Right lobe of liver (tissue), 4 donors: ENCODE data around the gene ANO4.

Experiments
- POLR2A ChIP-seq: fragments of 450-650 bp; IDR thresholded peaks from one replicate; pipeline ENCODE4 v1.6.1; 2017; ENCODE audit warnings: antibody characterized with exemption, mild to moderate bottlenecking
- TF ChIP-seq, protein P1 (sequence below), 4 donors: fragments of 200-600 bp in 3 of 4; fragments of 450-650 bp in 1 of 4; IDR thresholded peaks; one replicate each; pipeline versions ENCODE4 v1.5.1 to v1.8.0; 2016 to 2022; ENCODE audit warnings: antibody characterized with exemption in 4 of 4, mild to moderate bottlenecking in 2 of 4
- donor health status: DM: no; HTN: no; CAD: no.
- donor health status: DM: no; HTN: no; CAD: no.
- donor health status: DM: no; HTN: yes; CAD: no.

DNA sequence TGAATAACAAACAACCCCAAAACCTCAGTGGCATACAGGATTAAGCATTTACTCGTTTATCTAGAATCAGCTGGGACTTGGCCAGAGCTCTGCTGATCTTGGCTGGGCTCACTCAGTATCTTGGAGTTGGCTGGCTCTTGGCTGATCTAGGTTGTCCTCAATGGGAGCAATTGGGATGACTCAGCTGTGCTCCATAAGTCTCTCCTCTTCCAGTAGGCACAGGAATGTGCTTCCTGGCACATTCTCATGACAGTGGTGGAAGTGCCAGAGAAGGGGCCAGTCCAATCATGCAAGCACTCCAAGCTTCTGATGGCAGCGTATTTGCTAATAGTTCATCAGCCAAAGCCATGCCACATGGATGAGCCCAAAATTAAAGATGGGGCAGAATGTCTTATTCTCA, 41.7 kb upstream of the ANO4 start:
- TF ChIP-seq, protein P1, sequence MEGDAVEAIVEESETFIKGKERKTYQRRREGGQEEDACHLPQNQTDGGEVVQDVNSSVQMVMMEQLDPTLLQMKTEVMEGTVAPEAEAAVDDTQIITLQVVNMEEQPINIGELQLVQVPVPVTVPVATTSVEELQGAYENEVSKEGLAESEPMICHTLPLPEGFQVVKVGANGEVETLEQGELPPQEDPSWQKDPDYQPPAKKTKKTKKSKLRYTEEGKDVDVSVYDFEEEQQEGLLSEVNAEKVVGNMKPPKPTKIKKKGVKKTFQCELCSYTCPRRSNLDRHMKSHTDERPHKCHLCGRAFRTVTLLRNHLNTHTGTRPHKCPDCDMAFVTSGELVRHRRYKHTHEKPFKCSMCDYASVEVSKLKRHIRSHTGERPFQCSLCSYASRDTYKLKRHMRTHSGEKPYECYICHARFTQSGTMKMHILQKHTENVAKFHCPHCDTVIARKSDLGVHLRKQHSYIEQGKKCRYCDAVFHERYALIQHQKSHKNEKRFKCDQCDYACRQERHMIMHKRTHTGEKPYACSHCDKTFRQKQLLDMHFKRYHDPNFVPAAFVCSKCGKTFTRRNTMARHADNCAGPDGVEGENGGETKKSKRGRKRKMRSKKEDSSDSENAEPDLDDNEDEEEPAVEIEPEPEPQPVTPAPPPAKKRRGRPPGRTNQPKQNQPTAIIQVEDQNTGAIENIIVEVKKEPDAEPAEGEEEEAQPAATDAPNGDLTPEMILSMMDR (IDR thresholded peaks at IDR 0.05), result no peak
- no peak for TF ChIP-seq POLR2A
